RWPE2 (cell line): ENCODE results near the gene GUCY1B1.
A peak's percentile ranks its signal among the peaks of the same experiment; 100 is the strongest.

ENCODE experiments used
- ATAC-seq: fragments of 200-7000 bp; cut with Tn5 transposase; 3 replicates; pipeline ENCODE4 v1.9.1; 2021; ENCODE audit warnings: low read depth
- DNase-seq: peaks from one replicate; pipeline ENCODE4 v3.0.0-alpha.2; 2020; ENCODE audit warnings: low spot score
- H3K27ac ChIP-seq: fragments of 450-650 bp; 2 replicates; pipeline ENCODE4 v1.5.1; 2017; ENCODE audit warnings: mild to moderate bottlenecking; ENCODE audit not compliant: poor library complexity, severe bottlenecking
- H3K27me3 ChIP-seq: fragments of 250-450 bp; sonication (Bioruptor Pico); 2 replicates; pipeline ENCODE4 v1.5.1; 2021; ENCODE audit warnings: mild to moderate bottlenecking, moderate library complexity; ENCODE audit not compliant: insufficient read depth, poor library complexity, severe bottlenecking
- H3K36me3 ChIP-seq: fragments of 250-450 bp; sonication (Bioruptor Pico); 2 replicates; pipeline ENCODE4 v1.5.1; 2020; ENCODE audit warnings: low read depth, mild to moderate bottlenecking, moderate library complexity
- H3K4me1 ChIP-seq: fragments of 250-450 bp; sonication (Bioruptor Pico); 2 replicates; pipeline ENCODE4 v1.5.1; 2021; ENCODE audit warnings: mild to moderate bottlenecking, moderate library complexity; ENCODE audit not compliant: insufficient read depth, poor library complexity, severe bottlenecking
- H3K4me3 ChIP-seq: fragments of 250-450 bp; sonication (Bioruptor Pico); 2 replicates; pipeline ENCODE4 v1.5.1; 2021; ENCODE audit warnings: mild to moderate bottlenecking, moderate library complexity; ENCODE audit not compliant: severe bottlenecking
- H3K9me3 ChIP-seq: fragments of 250-450 bp; sonication (Bioruptor Pico); 2 replicates; pipeline ENCODE4 v1.5.1; 2021; ENCODE audit warnings: mild to moderate bottlenecking, moderate library complexity; ENCODE audit not compliant: severe bottlenecking
- CTCF ChIP-seq: fragments of 450-650 bp; IDR thresholded peaks from one replicate; pipeline ENCODE4 v1.5.1; 2017; ENCODE audit warnings: mild to moderate bottlenecking, moderate library complexity; ENCODE audit not compliant: poor library complexity, severe bottlenecking

The GUCY1B1 gene

DNA sequence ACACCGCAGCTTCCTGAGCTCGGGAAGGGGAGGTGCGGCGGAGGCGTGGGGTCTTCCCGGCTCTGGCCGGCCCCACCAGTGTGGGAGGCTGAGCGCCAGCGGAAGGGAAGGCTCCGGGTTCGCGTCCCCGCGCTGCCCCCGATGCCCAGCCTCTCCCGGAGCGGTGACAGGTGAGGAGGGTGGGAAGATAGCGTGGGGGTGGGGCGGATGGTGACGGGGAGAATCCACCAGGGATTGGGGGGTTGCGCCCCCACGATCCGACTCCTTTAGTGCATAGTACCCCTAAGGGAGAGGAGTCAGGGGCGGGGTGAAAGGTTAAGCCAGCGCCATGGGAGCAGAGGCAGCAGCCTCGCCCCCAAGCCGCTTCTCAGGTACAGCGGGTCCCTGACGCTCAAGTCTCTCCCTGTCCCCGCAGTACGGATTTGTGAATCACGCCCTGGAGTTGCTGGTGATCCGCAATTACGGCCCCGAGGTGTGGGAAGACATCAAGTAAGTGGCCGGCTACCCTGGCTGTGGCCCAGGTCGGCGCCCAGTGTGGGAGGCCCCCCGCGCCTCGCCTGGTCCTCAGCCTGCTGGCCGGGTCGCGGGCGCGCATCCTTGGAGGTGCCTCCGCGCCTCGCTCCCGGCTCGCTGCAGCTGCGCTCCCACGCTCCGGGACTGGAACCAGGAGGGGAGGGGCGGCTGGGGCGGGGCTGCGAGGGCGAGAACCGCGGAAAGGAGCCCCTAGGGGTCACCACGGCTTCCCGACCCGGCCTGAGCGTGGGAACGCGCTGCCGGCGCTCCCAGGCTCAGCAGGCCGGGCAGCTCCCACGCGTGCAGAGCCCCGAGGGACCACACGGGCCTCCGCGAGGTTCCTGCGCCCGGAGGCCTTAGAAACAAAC lies 791 bp downstream of the GUCY1B1 start:
- H3K27me3 ChIP-seq: no peaks in the 10 kb centered on the region
- DNase-seq (no peak), ATAC-seq (peak; percentile 43)
- no peak overlapping the region for H3K27ac ChIP-seq
- peak overlapping the region; percentile 29 for H3K4me3 ChIP-seq
- no peaks in the 10 kb centered on the region for H3K36me3 ChIP-seq
- H3K4me1 ChIP-seq: no peaks in the 10 kb centered on the region
- H3K9me3 ChIP-seq: no peaks in the 10 kb centered on the region
- TF ChIP-seq CTCF: no peak

DNA sequence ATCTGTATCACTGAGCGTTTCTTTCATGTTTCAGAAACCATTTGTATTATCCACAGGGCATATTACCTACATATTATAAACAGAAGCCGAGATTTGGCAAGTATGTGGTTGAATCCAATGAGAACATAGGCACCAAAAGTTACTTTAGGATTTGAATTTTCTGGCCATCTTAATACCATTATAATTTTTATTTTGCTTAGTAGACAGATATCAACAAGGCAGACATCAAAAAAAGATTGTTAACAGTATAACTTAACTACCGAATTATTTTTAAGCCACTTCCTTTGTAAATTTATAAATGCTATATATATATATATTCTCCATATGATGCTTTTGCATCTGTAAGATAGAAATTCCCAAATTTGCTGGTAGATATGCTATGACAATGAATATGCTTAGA lies 2.2 kb downstream of the GUCY1B1 start:
- ATAC-seq: no peak
- Histone ChIP-seq H3K36me3 (no peaks in the 10 kb centered on the region), H3K27ac (no peak overlapping the region), H3K4me3 (no peak overlapping the region), H3K9me3 (no peaks in the 10 kb centered on the region), H3K27me3 (no peaks in the 10 kb centered on the region), H3K4me1 (no peaks in the 10 kb centered on the region)
- DNase-seq: no peak
- TF ChIP-seq CTCF: no peak

DNA sequence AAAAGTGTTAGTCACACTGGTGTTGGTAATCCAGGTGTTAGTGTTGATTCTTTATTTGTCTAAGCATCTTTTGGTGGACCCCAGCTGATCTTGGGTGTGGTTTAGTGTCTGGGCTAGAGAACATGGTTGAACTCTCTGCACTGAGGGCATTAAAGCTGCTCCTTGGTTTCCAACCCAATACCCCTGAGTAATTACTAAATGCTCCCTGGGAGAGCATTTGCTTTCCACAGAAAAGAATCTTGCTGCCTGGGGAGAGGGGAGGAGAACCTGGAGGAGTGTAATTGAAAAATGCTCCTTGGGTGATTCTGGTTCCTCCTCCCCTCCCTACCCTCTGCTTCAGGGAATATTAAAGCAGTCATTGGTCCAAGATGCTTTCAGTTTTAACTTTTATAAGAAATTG lies 3.1 kb downstream of the GUCY1B1 start:
- no peak for ATAC-seq
- TF ChIP-seq CTCF: no peak
- DNase-seq: no peak
- H3K27me3 ChIP-seq: no peaks in the 10 kb centered on the region
- no peaks in the 10 kb centered on the region for H3K4me1 ChIP-seq
- no peak overlapping the region for H3K27ac ChIP-seq
- no peak overlapping the region for H3K4me3 ChIP-seq
- H3K9me3 ChIP-seq: no peaks in the 10 kb centered on the region
- no peaks in the 10 kb centered on the region for H3K36me3 ChIP-seq

- Histone ChIP-seq H3K27me3 (no peaks in the 10 kb centered on the region), H3K4me1 (no peaks in the 10 kb centered on the region)
These were observed 3.5 kb downstream of the GUCY1B1 start for GRCh38 chr4:155762334-155762733.

More at GRCh38 chr4:155762334-155762733, 3.5 kb downstream of the GUCY1B1 start:
- Histone ChIP-seq H3K27ac (no peak overlapping the region), H3K9me3 (no peaks in the 10 kb centered on the region), H3K4me3 (no peak overlapping the region), H3K36me3 (no peaks in the 10 kb centered on the region)
- DNase-seq (no peak), ATAC-seq (no peak)
- TF ChIP-seq CTCF: no peak
